SU-DHL-6 (cell line): ENCODE data around the gene BMP4.

Experiments used
- H2AFZ ChIP-seq: fragments of 200-600 bp; sonication (generic); 2 replicates; pipeline ENCODE4 v1.6.1; 2014; ENCODE audit warnings: low read depth, mild to moderate bottlenecking, moderate library complexity, mixed read lengths, antibody characterized with exemption, low read length; ENCODE audit not compliant: severe bottlenecking
- H3F3A ChIP-seq: fragments of 200-600 bp; shearing (Covaris generic); 2 replicates; pipeline ENCODE4 v1.6.0; 2016; ENCODE audit warnings: antibody characterized with exemption, mild to moderate bottlenecking; ENCODE audit not compliant: insufficient read depth
- H3K27ac ChIP-seq: fragments of 200-600 bp; sonication (generic); 2 replicates; pipeline ENCODE4 v1.5.1; 2016; ENCODE audit warnings: low read depth, mild to moderate bottlenecking, low read length, moderate library complexity, mixed read lengths
- H3K27me3 ChIP-seq: fragments of 200-600 bp; sonication (generic), shearing (Covaris generic); 2 replicates; pipeline ENCODE4 v1.6.0; 2014; ENCODE audit warnings: mild to moderate bottlenecking, low read length
- H3K36me3 ChIP-seq: fragments of 200-600 bp; sonication (generic); 2 replicates; pipeline ENCODE4 v1.6.1; 2014; ENCODE audit warnings: mild to moderate bottlenecking, low read length, mixed read lengths
- H3K4me2 ChIP-seq: fragments of 300-600, 200-600 bp; shearing (Covaris generic), sonication (generic); 2 replicates; pipeline ENCODE4 v1.6.0; 2014; ENCODE audit warnings: low read length, low read depth, mild to moderate bottlenecking; ENCODE audit not compliant: poor library complexity, severe bottlenecking
- H3K4me3 ChIP-seq: fragments of 200-600 bp; sonication (generic); 2 replicates; pipeline ENCODE4 v1.5.1; 2014; ENCODE audit warnings: antibody characterized with exemption, low read length, mild to moderate bottlenecking, mixed read lengths; ENCODE audit not compliant: insufficient read depth, poor library complexity, severe bottlenecking
- H3K79me2 ChIP-seq: fragments of 200-600 bp; sonication (generic); 2 replicates; pipeline ENCODE4 v1.6.1; 2014; ENCODE audit warnings: mild to moderate bottlenecking, low read length, moderate library complexity; ENCODE audit not compliant: insufficient read depth
- H3K9ac ChIP-seq: fragments of 200-600 bp; sonication (generic); 2 replicates; pipeline ENCODE4 v1.7.0; 2014; ENCODE audit warnings: mild to moderate bottlenecking, low read length
- H3K9me2 ChIP-seq: fragments of 200-600 bp; sonication (generic); replicated peaks from 2 replicates; pipeline ENCODE4 v1.6.1; 2014; ENCODE audit warnings: low read length; ENCODE audit not compliant: insufficient read depth
- H3K9me3 ChIP-seq: fragments of 200-600 bp; sonication (generic); 2 replicates; pipeline ENCODE4 v1.6.1; 2014; ENCODE audit warnings: low read length, mixed read lengths; ENCODE audit not compliant: insufficient read depth
- H4K20me1 ChIP-seq: fragments of 200-600 bp; sonication (generic); 2 replicates; pipeline ENCODE4 v1.6.1; 2014; ENCODE audit warnings: low read depth, mild to moderate bottlenecking, antibody characterized with exemption, low read length, moderate library complexity, mixed read lengths
- CTCF ChIP-seq: fragments of 200-600 bp; sonication (generic); IDR thresholded peaks from one replicate; pipeline ENCODE4 v1.5.1; 2017; ENCODE audit warnings: antibody characterized with exemption, mild to moderate bottlenecking, low read length, moderate library complexity; ENCODE audit not compliant: insufficient read depth, poor library complexity, severe bottlenecking
- EZH2phosphoT487 ChIP-seq: fragments of 200-600 bp; sonication (generic), shearing (Covaris generic); conservative IDR thresholded peaks from 2 replicates; pipeline ENCODE4 v1.6.1; 2018; ENCODE audit warnings: mild to moderate bottlenecking, antibody characterized with exemption, low read length, moderate library complexity, mixed read lengths

Gene BMP4

DNA sequence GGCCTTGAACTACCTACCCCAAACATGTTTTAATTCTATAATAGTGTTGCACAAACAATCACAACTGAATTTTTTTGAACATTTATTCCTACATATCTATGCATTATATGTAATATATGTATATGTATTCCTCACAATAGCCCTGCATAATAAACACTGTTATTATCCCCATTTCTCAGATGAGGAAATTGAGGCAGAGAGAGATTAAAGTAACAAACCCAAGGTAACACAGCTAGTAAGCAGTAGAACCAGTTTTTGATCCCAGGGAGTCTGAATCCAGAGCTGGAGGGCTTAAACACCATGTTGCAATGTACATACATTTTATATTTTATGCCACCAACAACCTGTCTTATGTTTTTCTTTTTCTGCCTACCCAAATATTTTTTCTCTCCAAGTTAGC is 26.5 kb upstream of the BMP4 start:
- Histone ChIP-seq H3K36me3 (peaks cover under 1% of the 10 kb centered on the region; the same call in 1 of the 2 replicates), H3K27me3 (no peaks in the 10 kb centered on the region), H3K9me3 (no peaks in the 10 kb centered on the region), H3K27ac (no peak overlapping the region), H3F3A (no peaks in the 10 kb centered on the region), H3K79me2 (no peaks in the 10 kb centered on the region), H3K9me2 (no peaks in the 10 kb centered on the region), H3K4me2 (no peak overlapping the region), H4K20me1 (no peaks in the 10 kb centered on the region), H3K4me3 (no peak overlapping the region), H3K9ac (no peak overlapping the region), H2AFZ (no peak overlapping the region)
- TF ChIP-seq CTCF (no peak), EZH2phosphoT487 (no peak)

GRCh38 chr14:53982546-53982945 is 25.9 kb upstream of the BMP4 start:
- Histone ChIP-seq H3K9ac (no peak overlapping the region), H2AFZ (no peak overlapping the region), H3K9me3 (no peaks in the 10 kb centered on the region), H3K27ac (no peak overlapping the region), H3K9me2 (no peaks in the 10 kb centered on the region), H3K79me2 (no peaks in the 10 kb centered on the region), H3K27me3 (no peaks in the 10 kb centered on the region), H3K36me3 (no peaks in the 10 kb centered on the region), H3K4me3 (no peak overlapping the region), H3F3A (no peaks in the 10 kb centered on the region), H4K20me1 (no peaks in the 10 kb centered on the region), H3K4me2 (no peak overlapping the region)
- no peak for TF ChIP-seq CTCF
- no peak for TF ChIP-seq EZH2phosphoT487

GRCh38 chr14:53979747-53980642 is 23.4 kb upstream of the BMP4 start:
- no peak overlapping the region for H3K4me3 ChIP-seq

More at GRCh38 chr14:53979747-53980642, 23.4 kb upstream of the BMP4 start:
- no peaks in the 10 kb centered on the region for H4K20me1 ChIP-seq
- H3F3A ChIP-seq, result no peaks in the 10 kb centered on the region
- no peak overlapping the region for H3K4me2 ChIP-seq
- H3K9me2 ChIP-seq, result no peaks in the 10 kb centered on the region
- H3K27me3 ChIP-seq, result no peaks in the 10 kb centered on the region
- no peak overlapping the region for H2AFZ ChIP-seq
- TF ChIP-seq EZH2phosphoT487, result no peak
- TF ChIP-seq CTCF, result no peak
- H3K9me3 ChIP-seq, result no peaks in the 10 kb centered on the region
- no peaks in the 10 kb centered on the region for H3K36me3 ChIP-seq
- H3K79me2 ChIP-seq, result no peaks in the 10 kb centered on the region
- H3K9ac ChIP-seq, result no peak overlapping the region
- H3K27ac ChIP-seq, result no peak overlapping the region
